ENCODE measurements around the gene NEUROD2. TPM values are rescaled to one million over a fixed set of nuclear protein-coding genes. Genes with fewer than 3 reads are reported as not detected.
A peak's percentile ranks its signal among the peaks of the same experiment; 100 is the strongest.

NEUROD2 gene
- polyA plus RNA-seq, 3 donors, result 0.01 to 0.06 (median 0.04) TPM

- peak; percentile 88 for DNase-seq
Observed at GRCh38 chr17:39636927-39637736, 29.4 kb upstream of the NEUROD2 start, which contains the start of gene STARD3. Gene STARD3 (plus strand): TSS chr17:39637144. CDS start chr17:39653532, 16,388 bp downstream.

GRCh38 chr17:39636587-39636926 lies 28.8 kb upstream of the NEUROD2 start:
- DNase-seq, result no peak

DNA sequence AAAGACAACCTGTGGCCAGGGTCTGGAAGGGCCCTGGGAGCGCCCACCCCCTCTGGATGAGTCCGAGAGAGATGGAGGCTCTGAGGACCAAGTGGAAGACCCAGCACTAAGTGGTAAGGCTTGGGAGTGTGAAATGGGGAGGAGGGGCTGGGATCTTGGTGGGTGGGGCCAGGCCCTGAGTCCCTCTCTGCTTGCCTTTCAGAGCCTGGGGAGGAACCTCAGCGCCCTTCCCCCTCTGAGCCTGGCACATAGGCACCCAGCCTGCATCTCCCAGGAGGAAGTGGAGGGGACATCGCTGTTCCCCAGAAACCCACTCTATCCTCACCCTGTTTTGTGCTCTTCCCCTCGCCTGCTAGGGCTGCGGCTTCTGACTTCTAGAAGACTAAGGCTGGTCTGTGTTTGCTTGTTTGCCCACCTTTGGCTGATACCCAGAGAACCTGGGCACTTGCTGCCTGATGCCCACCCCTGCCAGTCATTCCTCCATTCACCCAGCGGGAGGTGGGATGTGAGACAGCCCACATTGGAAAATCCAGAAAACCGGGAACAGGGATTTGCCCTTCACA lies 28.0 kb upstream of the NEUROD2 start:
- DNase-seq, result no peak

- peak; percentile 72 for DNase-seq
Observed at GRCh38 chr17:39634384-39634871, 26.7 kb upstream of the NEUROD2 start.

GRCh38 chr17:39633570-39634183 lies 26.0 kb upstream of the NEUROD2 start:
- no peak for DNase-seq

DNA sequence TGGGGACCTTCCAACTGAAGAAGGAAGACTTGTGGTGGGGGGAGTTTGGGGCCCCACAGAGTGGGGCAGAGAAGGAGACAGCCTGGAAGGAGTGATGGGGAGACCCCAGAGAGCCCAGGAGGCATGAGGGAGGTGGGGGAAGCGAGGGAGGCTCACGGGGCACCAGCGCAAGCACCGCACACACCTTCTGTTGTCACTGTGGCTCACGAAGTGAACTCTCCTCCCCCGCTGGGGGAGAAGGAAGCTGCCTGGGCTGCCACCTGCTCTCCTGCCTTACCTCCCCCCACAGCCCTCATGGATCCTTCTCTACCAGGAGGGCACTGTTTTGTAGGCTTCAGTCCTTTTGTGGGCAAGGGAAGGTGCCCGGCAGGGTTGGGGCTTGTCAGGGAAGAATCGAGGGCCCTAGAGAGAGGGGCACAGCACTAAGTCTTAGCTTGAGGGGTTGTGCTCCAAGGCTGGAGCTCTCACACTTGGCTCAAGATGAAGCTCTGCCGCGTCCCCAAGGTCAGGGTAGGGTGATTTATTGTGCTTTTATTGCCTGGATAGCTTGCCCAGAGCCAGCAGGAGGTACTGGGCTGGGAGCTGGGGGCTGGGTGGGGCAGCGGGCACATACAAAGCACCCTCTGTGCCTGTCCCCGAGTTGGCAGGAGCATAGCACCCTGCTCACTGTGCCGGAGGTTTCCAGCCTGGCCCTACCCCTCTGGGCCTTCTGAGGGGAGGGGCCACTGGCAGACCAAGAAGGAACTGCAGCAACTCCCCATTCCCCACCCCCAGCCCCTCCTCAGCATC lies 24.6 kb upstream of the NEUROD2 start:
- DNase-seq, result no peak

GRCh38 chr17:39631403-39631802 lies 23.7 kb upstream of the NEUROD2 start:
- DNase-seq, result no peak

DNA sequence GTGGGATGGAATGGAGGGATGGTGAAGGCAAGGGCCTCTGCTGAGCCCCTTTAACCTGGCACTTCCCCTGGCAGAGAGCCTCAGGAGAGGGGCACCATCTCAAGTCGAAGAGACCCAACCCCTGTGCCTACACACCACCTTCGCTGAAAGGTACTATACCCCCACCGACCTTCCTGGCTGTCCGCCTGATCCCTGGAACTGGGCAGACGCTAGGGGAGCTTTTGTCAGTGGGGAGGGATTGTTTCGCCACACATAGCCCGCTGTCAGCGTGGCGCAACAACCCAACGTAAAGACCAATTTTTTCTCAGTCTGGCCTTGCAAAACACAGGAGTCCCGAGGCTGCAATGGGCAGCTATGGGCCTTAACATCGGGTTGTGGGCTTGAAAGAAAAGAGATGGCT lies 22.2 kb upstream of the NEUROD2 start:
- DNase-seq, result no peak

- no peak for DNase-seq
Observed at GRCh38 chr17:39629494-39629880, 21.8 kb upstream of the NEUROD2 start.

DNA sequence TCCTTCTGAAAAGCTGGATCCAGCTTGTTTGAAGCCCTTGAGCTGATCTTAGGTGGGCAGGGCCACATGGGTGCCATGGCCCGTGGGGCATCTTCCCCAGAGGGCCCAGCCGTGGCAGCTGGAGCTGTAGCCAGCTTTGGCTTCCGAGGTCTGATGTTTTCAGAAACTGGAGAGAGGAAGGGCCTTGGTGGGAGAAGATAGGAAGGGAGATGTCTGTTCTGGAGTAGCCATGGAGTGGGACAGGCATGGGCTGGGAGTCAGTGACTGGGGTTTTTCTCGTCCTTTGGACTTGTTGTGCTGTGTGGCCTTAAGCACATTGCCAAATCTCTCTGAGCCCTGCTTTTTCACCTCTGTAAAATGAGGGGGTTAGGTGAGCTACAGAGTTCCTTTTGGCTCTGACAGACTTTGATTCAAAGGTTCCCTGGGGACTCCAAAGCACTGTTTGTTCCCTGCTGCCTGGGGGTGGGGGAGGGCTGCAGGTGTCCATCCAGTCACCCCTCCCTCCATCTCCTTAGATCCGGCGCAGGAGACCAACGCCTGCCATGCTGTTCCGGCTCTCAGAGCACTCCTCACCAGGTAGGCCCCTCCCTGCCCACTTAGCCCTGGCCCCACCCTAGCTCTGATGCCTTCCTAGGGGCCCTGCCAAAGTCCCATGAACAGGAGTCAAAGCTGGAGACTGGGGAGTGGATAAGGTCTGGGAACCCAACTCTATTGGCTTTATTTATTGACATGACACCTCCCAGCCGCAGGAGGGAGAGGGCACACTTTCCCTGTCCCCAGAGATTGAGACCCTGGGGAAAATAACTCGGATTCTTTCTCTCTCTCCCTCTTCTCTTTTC lies 21.2 kb upstream of the NEUROD2 start:
- no peak for DNase-seq

DNA sequence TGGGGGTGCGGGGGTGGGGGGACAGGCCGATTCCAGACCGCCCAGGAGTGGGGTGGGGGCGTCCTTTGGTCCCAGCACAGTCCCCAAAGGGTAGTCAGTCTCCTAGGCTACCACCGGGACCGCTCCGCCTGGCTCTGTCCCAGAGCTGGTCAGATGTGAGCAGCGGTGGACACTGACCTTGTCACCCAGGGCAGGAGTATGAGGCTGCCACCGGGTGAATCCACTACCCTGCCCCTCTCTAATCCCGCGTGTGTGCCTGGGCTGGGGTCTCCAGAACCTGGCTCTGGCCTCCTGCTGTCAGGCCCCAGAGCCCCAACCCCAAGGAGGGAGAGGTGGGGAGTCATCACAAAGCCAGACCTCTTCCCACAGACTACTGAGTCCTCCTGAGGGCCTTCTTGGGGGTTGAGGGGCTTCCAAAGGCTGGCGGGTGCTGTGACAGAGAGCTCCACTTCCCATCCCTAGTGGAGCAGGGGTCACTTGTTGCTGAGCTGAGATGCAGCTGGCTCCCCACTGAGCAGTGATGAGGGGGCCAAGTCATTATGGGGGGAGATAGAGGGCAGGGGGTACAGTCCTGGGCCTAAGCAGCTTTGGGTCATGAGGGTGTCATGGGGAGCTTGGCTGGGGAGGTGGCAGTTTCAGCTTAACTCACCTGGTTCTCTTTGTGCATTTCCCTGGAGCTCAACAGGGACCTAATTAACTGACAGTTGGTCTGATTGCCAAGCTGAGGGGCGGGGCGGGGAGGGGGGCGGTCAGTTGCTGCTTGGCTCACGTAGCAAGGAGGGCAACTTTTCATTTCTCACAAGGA lies 20.2 kb upstream of the NEUROD2 start:
- no peak for DNase-seq

DNA sequence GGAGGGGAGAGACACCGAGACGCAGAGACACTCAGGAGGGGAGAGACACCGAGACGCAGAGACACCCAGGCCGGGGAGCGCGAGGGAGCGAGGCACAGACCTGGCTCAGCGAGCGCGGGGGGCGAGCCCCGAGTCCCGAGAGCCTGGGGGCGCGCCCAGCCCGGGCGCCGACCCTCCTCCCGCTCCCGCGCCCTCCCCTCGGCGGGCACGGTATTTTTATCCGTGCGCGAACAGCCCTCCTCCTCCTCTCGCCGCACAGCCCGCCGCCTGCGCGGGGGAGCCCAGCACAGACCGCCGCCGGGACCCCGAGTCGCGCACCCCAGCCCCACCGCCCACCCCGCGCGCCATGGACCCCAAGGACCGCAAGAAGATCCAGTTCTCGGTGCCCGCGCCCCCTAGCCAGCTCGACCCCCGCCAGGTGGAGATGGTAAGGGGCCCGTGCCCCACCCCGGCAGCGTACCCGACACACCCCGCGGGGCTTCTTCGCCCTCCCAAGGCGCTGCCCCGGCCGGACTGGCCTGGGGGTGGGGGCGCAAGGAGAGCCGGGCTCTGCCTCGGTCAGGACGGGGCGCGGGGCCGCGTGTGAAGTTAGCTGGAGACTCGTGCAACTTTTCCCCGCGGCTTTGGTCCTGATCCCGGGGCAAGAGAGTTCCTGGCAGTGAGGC lies 19.5 kb upstream of the NEUROD2 start:
- DNase-seq, result no peak

- no peak for DNase-seq
Observed at GRCh38 chr17:39626171-39627046, 18.7 kb upstream of the NEUROD2 start, which contains the start of gene PPP1R1B. Gene PPP1R1B (plus strand): TSS chr17:39626952. CDS start chr17:39627393, 441 bp downstream.

- no peak for DNase-seq
Observed at GRCh38 chr17:39625198-39625785, 17.6 kb upstream of the NEUROD2 start.

DNA sequence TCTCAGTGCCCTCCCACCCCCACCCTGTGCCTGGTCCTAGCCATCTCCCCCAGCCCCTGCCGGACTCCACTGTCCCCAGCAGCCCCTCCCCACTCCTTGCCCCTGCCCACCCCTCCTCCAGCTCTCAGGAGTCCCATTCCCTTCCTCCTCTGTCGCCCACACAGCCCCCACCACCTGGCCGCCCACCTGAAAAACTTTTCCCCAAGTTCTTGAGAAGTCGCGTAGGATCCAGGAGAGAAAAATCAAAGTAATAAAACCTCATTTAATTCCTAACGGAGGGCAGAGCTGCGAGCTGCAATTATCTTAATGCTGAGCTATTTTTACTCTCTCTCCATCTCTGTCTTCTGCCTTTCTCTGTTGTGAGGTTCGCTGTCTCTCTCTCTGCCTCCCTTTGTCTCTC lies 16.6 kb upstream of the NEUROD2 start:
- DNase-seq, result no peak

DNA sequence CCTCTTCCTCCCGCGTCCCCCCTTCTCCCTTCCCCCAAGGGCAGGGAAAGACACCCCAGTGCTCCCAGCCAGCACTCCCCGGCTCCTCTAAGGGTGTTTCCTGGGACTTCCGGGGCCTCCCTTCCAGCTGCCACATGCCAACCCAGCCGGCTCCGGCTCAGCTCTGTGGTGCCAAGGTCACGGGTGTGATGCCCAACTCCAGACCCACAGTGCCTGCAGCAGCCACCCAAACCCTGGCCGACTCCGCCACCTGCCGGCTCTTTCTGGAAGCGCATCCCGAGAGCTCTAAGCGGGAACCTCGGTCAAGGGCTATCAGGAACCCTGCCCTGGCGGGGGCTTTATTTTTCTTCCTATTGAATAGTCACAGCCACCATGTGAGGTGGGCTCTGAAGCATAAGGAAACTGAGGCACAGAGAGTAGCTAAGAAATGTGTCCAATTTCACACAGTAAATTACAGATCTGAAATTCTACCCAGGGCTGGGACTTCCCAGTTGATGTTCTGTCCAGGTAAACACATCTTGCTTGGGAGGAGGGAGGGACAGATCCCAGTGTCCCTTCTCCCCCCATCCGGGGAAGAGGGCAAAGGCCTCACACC lies 15.7 kb upstream of the NEUROD2 start:
- peak; percentile 56 for DNase-seq

GRCh38 chr17:39622380-39623006 lies 14.8 kb upstream of the NEUROD2 start:
- no peak for DNase-seq

Measured in renal pelvis (tissue), 4 donors.